ENCODE measurements around the gene FAM227B. TPM values are rescaled to one million over a fixed set of nuclear protein-coding genes. Genes with fewer than 3 reads are reported as not detected.

FAM227B gene
- polyA plus RNA-seq, 1 donor (not counting 4 experiments of a cell fraction or from before 2014, with no cell fraction given) = 7.2 TPM

GRCh38 chr15:49473031-49473430 lies 147.6 kb downstream of the FAM227B start:
- Histone ChIP-seq H2AFZ (ENCODE audit: control insufficient read depth, low read length) (no peak overlapping the region), H3K27ac (ENCODE audit: control insufficient read depth, insufficient read depth, low read length) (no peak overlapping the region), H3K4me3 (ENCODE audit: control insufficient read depth in 2 of 3, extremely low read depth in 1 of 3, insufficient read depth in 2 of 3, low read depth in 1 of 3, low read length in 3 of 3) (no peak overlapping the region), H3K9me3 (ENCODE audit: control insufficient read depth, low read depth, low read length) (no peaks in the 10 kb centered on the region), H3K9ac (ENCODE audit: control insufficient read depth, extremely low read depth, insufficient read depth, low read length) (no peak overlapping the region), H3K4me1 (ENCODE audit: control insufficient read depth, extremely low read depth, insufficient read depth, low read length) (no peaks in the 10 kb centered on the region), H3K36me3 (ENCODE audit: control insufficient read depth in 2 of 2, extremely low read depth in 1 of 2, insufficient read depth in 2 of 2, low read length in 2 of 2) (no peaks in the 10 kb centered on the region), H3K79me2 (ENCODE audit: control insufficient read depth, insufficient read depth, low read length) (no peaks in the 10 kb centered on the region), H3K27me3 (ENCODE audit: control insufficient read depth, extremely low read depth, insufficient read depth, low read length) (no peaks in the 10 kb centered on the region), H4K20me1 (ENCODE audit: control insufficient read depth, extremely low read depth, insufficient read depth, low read length) (no peaks in the 10 kb centered on the region), H3K4me2 (ENCODE audit: control insufficient read depth, extremely low read depth, insufficient read depth, low read depth, low read length) (no peak overlapping the region), H3K9me1 (ENCODE audit: control insufficient read depth, extremely low read depth, insufficient read depth, low read length) (no peaks in the 10 kb centered on the region)
- dilution Hi-C loops (cut with MboI; ENCODE audit: extremely low pct_ligation_motif_present, low sequenced_read_pairs) = no loop called here
- DNase-seq (ENCODE audit: low read depth, low spot score) (no peak), FAIRE-seq (no peak)
- TF ChIP-seq EZH2 (IDR thresholded peaks at IDR 0.05; ENCODE audit: low read length) (no peak), CTCF (optimal IDR thresholded peaks at IDR 0.05 in 1 of 3, IDR thresholded peaks at IDR 0.05 in 1 of 3, conservative IDR thresholded peaks at IDR 0.05 in 1 of 3; ENCODE audit: extremely low read depth in 1 of 3, insufficient read depth in 2 of 3, low read length in 3 of 3) (no peak)

- Histone ChIP-seq H3K4me1 (ENCODE audit: control insufficient read depth, extremely low read depth, insufficient read depth, low read length) (no peaks in the 10 kb centered on the region), H3K9ac (ENCODE audit: control insufficient read depth, extremely low read depth, insufficient read depth, low read length) (no peak overlapping the region), H3K79me2 (ENCODE audit: control insufficient read depth, insufficient read depth, low read length) (no peaks in the 10 kb centered on the region), H3K4me3 (ENCODE audit: control insufficient read depth in 2 of 3, extremely low read depth in 1 of 3, insufficient read depth in 2 of 3, low read depth in 1 of 3, low read length in 3 of 3) (no peak overlapping the region), H3K36me3 (ENCODE audit: control insufficient read depth in 2 of 2, extremely low read depth in 1 of 2, insufficient read depth in 2 of 2, low read length in 2 of 2) (no peaks in the 10 kb centered on the region), H3K27ac (ENCODE audit: control insufficient read depth, insufficient read depth, low read length) (no peak overlapping the region), H3K27me3 (ENCODE audit: control insufficient read depth, extremely low read depth, insufficient read depth, low read length) (no peaks in the 10 kb centered on the region), H3K9me1 (ENCODE audit: control insufficient read depth, extremely low read depth, insufficient read depth, low read length) (no peaks in the 10 kb centered on the region), H2AFZ (ENCODE audit: control insufficient read depth, low read length) (no peak overlapping the region), H3K4me2 (ENCODE audit: control insufficient read depth, extremely low read depth, insufficient read depth, low read depth, low read length) (no peak overlapping the region), H3K9me3 (ENCODE audit: control insufficient read depth, low read depth, low read length) (no peaks in the 10 kb centered on the region), H4K20me1 (ENCODE audit: control insufficient read depth, extremely low read depth, insufficient read depth, low read length) (no peaks in the 10 kb centered on the region)
- TF ChIP-seq CTCF (optimal IDR thresholded peaks at IDR 0.05 in 1 of 3, IDR thresholded peaks at IDR 0.05 in 1 of 3, conservative IDR thresholded peaks at IDR 0.05 in 1 of 3; ENCODE audit: extremely low read depth in 1 of 3, insufficient read depth in 2 of 3, low read length in 3 of 3) (no peak), EZH2 (IDR thresholded peaks at IDR 0.05; ENCODE audit: low read length) (no peak)
- FAIRE-seq = no peak
- dilution Hi-C loops (cut with MboI; ENCODE audit: extremely low pct_ligation_motif_present, low sequenced_read_pairs) = no loop called here
- DNase-seq (ENCODE audit: low read depth, low spot score) = no peak
Observed at GRCh38 chr15:49472338-49472737, 148.3 kb downstream of the FAM227B start.
